Stimulated activated CD8-positive, alpha-beta memory T cell treated with anti-CD3 and anti-CD28 coated beads, Interleukin-7, amount 100 ng/mL, for 1 hour (primary cell): ENCODE measurements around the gene CPA4.
"Not testable (repeated sequence)": the region's sequence is repeated elsewhere in the genome, so short reads cannot be mapped to it uniquely, and the experiment has no call there.

Experiments
- DNase-seq, 2 donors: peaks; one replicate each; pipeline ENCODE4 v3.0.0-alpha.2; 2020; ENCODE audit warnings: low read depth in 2 of 2

Gene CPA4

DNA sequence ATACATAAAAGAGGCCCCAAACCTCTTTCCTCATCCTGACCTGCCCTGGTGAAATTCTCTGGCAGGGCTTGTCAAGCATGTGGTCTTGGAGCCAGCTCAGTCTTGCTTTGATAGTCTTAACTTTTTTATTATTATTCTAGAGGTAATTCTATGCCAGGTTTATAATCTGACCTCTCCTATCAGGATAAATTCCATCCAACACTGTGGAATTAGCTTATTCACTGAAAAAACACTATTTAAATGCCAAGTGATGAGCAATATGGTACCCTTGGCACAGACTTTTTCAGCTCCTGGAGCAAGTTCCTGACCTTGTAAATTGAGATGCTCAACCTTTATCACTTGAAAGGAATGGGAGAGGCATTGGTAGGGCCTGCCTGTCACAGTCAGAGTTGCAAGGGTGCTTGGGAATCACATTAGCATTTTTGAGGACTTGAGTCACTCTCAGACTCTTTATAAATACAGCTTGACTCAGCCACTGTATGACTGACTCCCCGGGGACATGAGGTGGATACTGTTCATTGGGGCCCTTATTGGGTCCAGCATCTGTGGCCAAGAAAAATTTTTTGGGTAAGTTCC is at the start of gene CPA4:
TSS of gene CPA4 (plus strand) at position 480 of the 576 bp plus-strand sequence. CDS start at position 500, 20 bp downstream.
- DNase-seq: no peak

GRCh38 chr7:130243486-130243885 is 49.5 kb upstream of the CPA4 start:
- not testable (repeated sequence) for DNase-seq

DNA sequence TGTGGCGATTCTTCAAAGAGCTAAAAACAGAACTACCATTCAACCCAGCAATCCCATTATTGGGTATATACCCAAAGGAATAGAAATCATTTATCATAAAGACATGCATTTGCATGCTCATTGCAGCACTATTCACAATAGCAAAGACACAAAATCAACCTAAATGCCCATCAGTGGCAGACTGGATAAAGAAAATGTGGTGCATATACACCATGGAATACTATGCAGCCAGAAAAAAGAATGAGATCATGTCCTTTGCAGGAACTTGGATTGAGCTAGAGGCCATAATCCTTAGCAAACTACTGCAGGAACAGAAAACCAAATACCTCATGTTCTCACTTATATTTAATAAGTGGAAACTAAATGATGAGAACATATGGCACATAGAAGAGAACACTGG is 46.5 kb upstream of the CPA4 start:
- DNase-seq: not testable (repeated sequence)

GRCh38 chr7:130248842-130249241 is 44.1 kb upstream of the CPA4 start:
- DNase-seq: not testable (repeated sequence)

DNA sequence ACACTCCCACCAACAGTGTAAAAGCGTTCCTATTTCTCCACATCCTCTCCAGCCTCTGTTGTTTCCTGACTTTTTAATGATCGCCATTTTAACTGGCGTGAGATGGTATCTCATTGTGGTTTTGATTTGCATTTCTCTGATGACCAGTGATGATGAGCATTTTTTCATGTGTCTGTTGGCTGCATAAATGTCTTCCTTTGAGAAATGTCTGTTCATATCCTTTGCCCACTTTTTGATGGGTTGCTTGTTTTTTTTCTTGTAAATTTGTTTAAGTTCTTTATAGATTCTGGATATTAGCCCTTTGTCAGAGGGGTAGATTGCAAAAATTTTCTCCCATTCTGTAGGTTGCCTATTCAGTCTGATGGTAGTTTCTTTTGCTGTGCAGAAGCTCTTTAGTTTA is 43.3 kb upstream of the CPA4 start:
- not testable (repeated sequence) for DNase-seq

GRCh38 chr7:130254555-130254954 is 38.4 kb upstream of the CPA4 start:
- no peak for DNase-seq

DNA sequence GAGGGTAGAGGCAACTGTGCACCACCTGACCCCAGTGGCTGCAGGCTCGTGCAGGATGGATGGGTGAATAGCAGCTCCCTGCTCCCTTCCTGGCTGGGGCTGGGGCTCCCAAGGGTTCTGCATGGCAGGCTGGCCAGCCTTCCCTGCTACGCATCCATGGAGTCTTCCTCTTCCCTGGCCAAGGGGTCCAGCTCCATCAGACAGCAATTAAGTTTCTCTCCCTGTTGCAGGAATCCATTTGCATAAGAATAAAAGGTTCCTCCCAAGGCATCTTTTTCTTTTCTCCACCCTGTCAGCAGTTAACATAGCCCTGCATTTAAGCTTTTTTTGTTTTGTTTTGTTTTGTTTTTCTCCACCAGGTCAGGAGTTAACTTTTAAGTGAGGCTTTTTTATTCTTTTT is 36.3 kb upstream of the CPA4 start:
- DNase-seq: no peak

- DNase-seq: no peak
Measured at GRCh38 chr7:130258494-130259078, 34.4 kb upstream of the CPA4 start.

GRCh38 chr7:130262448-130262847 is 30.5 kb upstream of the CPA4 start:
- DNase-seq: no peak

- DNase-seq: no peak
Measured at GRCh38 chr7:130263130-130263529, 29.8 kb upstream of the CPA4 start.

- no peak for DNase-seq
Measured at GRCh38 chr7:130266258-130266960, 26.6 kb upstream of the CPA4 start, which contains the start of gene CPA2. CPA2 (plus strand) TSS chr7:130266863; CDS start chr7:130266882, 19 bp downstream.

- no peak for DNase-seq
Measured at GRCh38 chr7:130266961-130267321, 26.0 kb upstream of the CPA4 start.

DNA sequence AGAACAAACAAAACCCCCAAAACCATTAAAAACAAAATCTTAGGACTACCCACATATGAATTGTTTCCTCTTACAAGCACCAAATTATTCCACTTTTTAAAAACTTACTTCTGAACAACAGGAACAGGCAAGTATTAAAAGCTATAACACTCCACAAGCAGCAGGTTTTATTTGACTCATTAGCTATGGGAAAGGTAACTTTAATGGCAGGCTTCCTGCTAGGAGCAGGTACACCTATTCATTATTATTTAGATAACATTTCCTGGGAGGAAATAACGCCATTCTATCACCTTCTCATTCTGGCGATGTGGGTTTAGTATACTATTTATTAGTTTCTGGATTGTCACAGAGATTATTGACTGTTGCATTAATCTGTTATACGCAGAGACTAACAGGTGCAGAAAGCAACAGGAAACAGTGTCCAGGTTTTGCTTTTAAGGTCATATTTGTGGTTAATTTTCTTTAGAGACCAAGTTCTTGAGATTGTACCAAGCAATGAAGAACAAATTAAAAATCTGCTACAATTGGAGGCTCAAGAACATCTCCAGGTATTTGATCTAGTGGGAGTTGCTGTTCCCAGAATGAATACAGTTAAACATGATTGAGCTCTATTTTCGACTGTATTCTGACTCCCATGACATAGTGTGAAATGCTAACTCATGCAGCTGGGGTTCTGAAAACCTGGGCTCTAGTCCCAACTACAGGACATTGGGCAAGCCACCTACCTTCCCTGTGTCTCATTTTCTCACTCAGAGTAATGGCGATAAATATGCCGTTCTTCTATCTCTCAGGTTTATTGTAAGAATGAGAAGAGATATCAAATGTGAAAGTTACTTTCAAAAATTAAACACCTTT is 24.3 kb upstream of the CPA4 start:
- no peak for DNase-seq

DNA sequence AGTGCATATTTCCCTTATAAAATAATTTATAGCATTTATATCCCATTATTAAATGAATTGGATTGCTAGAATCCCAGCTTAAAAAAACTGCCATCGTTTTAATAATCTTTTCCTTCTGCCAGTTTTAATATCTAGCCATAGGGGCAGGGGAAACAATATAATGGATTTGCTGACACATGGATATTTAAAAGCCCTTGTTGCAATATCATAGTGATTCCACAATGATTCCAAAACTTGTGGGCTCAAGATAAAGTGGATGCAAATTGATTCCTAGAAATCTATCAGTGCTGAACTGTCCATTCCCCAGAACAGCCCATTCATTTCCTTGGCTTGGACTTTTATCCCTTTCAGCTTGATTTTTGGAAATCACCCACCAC is 23.7 kb upstream of the CPA4 start:
- no peak for DNase-seq

GRCh38 chr7:130270947-130271800 is 21.8 kb upstream of the CPA4 start:
- no peak for DNase-seq

DNA sequence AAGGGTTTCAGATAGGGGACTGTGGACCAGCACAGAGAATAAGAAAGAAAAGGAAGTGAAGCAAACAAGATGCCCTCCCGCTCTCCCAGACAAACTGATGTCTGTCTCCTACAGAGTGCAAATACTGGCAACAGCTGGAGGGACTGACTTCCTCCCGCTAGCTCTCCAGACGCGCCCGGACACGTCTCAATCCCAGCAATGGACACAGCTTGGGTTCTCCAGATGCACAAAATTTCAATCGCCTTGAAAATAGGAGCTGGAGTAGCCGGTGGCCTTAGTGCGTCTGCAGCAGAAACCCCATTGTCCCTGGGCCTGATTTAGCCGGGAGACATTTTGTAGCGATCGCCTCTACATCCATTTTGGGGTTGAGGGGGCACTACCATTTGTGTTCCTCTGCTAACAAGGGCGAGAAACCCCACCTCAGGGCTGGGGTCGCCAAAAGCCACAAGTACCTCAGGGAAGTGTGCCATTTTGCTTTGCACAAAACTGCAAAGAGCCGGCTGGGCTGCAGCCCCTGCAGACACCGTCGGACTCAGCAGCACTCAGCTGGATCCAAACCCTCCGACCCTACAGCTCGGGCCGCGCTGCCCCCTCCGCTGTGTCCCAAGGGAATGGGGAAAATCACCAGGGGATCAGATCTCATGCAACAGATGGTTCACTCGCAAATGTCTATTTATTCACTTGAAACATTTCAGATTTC is 20.4 kb upstream of the CPA4 start:
- DNase-seq: no peak

- no peak for DNase-seq
Measured at GRCh38 chr7:130273081-130273932, 19.7 kb upstream of the CPA4 start.

DNA sequence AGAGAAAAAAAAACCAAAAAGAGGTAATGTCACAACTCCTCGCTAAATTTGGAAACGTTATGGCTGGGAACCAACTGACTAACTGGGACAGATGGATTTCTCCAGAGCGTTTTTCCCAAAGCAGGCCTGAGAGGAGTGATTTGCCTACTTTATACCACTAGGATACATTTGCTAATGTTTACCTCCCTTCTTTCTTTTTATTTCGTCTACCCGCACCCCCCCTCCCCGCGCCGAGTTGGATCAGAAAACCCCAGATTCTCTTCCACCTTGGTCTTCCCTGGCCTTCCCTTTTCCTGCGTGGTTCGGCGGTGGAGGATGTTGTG is 19.1 kb upstream of the CPA4 start:
- no peak for DNase-seq

GRCh38 chr7:130274296-130274695 is 18.7 kb upstream of the CPA4 start:
- DNase-seq: no peak

GRCh38 chr7:130274983-130275591 is 17.9 kb upstream of the CPA4 start:
- DNase-seq: no peak
